Measurements from ENCODE around the gene THAP2. TPM values are rescaled to one million over a fixed set of nuclear protein-coding genes. Genes with fewer than 3 reads are reported as not detected.

THAP2 gene
- total RNA-seq, 1 donor from 2014 or later: 7.1 TPM

- DNase-seq (ENCODE audit: low read depth): no peak
These were observed 39.1 kb downstream of the THAP2 start for GRCh38 chr12:71703206-71703605.

- DNase-seq (ENCODE audit: low read depth): no peak
These were observed 40.8 kb downstream of the THAP2 start for GRCh38 chr12:71704920-71705319.

- DNase-seq (ENCODE audit: low read depth): peak; percentile 56
These were observed 44.6 kb downstream of the THAP2 start for GRCh38 chr12:71708658-71709057.

GRCh38 chr12:71710276-71711125, 46.4 kb downstream of the THAP2 start:
- peak; percentile 98 for DNase-seq (ENCODE audit: low read depth)

- no peak for DNase-seq (ENCODE audit: low read depth)
These were observed 54.5 kb downstream of the THAP2 start for GRCh38 chr12:71718611-71719010.

- DNase-seq (ENCODE audit: low read depth): peak; percentile 18
These were observed 55.7 kb downstream of the THAP2 start for GRCh38 chr12:71719647-71720370.

- no peak for DNase-seq (ENCODE audit: low read depth)
These were observed 57.8 kb downstream of the THAP2 start for GRCh38 chr12:71721783-71722505.

- DNase-seq (ENCODE audit: low read depth): no peak
These were observed 60.9 kb downstream of the THAP2 start for GRCh38 chr12:71725011-71725410.

GRCh38 chr12:71726548-71726947, 62.4 kb downstream of the THAP2 start:
- no peak for DNase-seq (ENCODE audit: low read depth)

- DNase-seq (ENCODE audit: low read depth): no peak
These were observed 63.9 kb downstream of the THAP2 start for GRCh38 chr12:71727958-71728357.

Other genes starting within 250 kb of the THAP2 start
- gene LGR5, start 224.5 kb upstream of the THAP2 start, total RNA-seq: 0.05 TPM in 1 of 2 replicates, not detected in the other
- gene ZFC3H1, start 453 bp upstream of the THAP2 start, total RNA-seq: 14.6 and 52.7 TPM in 2 replicates
- 57.5 and 59.6 TPM in 2 replicates for gene TMEM19, start 21.8 kb downstream of the THAP2 start, total RNA-seq
- 41.8 and 78.7 TPM in 2 replicates for gene RAB21, start 90.6 kb downstream of the THAP2 start, total RNA-seq
- 10.1 and 49.9 TPM in 2 replicates for gene TBC1D15, start 175.5 kb downstream of the THAP2 start, total RNA-seq

Measured in renal cortical epithelial cell (primary cell).